Mononuclear cell (primary cell): Measurements from ENCODE around the gene RAMAC. TPM values are rescaled to one million over a fixed set of nuclear protein-coding genes. Genes with fewer than 3 reads are reported as not detected.
"Not testable (repeated sequence)": the region's sequence is repeated elsewhere in the genome, so short reads cannot be mapped to it uniquely, and the experiment has no call there.

Source experiments
- H3K27me3 ChIP-seq: 2 replicates; pipeline ENCODE4 v1.6.0; 2011; ENCODE audit warnings: low read length, control low read depth; ENCODE audit not compliant: insufficient read depth
- H3K4me1 ChIP-seq: 2 replicates; pipeline ENCODE4 v1.5.1; 2011; ENCODE audit warnings: mild to moderate bottlenecking, low read length, control low read depth; ENCODE audit not compliant: insufficient read depth
- H3K4me3 ChIP-seq: 2 replicates; pipeline ENCODE4 v1.5.1; 2011; ENCODE audit warnings: mild to moderate bottlenecking, low read length, moderate library complexity
- H3K9me3 ChIP-seq: 2 replicates; pipeline ENCODE4 v1.5.1; 2011; ENCODE audit warnings: low read depth, mild to moderate bottlenecking, control low read depth, low read length
- total RNA-seq: library from RNA; depleted of rRNA; stranded (reverse); fragments of >200 nt; gene quantifications from one replicate; pipeline ENCODE4 v1.2.3, GENCODE V29; 2012

The RAMAC gene
- total RNA-seq, 1 donor = 38.1 TPM

GRCh38 chr15:83016906-83017305 is 30.9 kb downstream of the RAMAC start:
- H3K4me3 ChIP-seq = no peak overlapping the region
- H3K9me3 ChIP-seq = no peaks in the 10 kb centered on the region
- H3K27me3 ChIP-seq = no peaks in the 10 kb centered on the region
- H3K4me1 ChIP-seq = peaks cover 11% of the 10 kb centered on the region

- H3K4me1 ChIP-seq = no peaks in the 10 kb centered on the region
- no peaks in the 10 kb centered on the region for H3K27me3 ChIP-seq
- no peaks in the 10 kb centered on the region for H3K9me3 ChIP-seq
- H3K4me3 ChIP-seq = no peak overlapping the region
Measured at GRCh38 chr15:83018436-83018835, 32.4 kb downstream of the RAMAC start.

DNA sequence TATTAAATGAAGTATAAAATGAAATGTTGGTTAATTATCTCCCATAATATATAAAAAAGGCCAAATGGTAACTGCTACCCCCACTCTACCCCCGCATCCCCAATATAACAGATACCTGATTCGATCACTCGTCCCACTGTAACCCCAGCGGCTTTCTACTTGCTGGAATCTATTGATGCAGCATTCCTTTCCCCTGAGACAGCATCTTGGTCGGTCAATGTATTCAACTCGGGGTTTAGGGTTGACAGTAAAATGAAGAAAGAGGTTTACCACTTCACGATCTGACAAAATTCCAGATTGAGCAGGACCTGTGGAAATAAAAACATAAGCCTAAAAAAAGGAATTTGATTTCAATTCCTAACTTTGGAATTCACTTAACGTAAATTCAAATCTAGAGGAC is 44.0 kb downstream of the RAMAC start:
- Histone ChIP-seq H3K9me3 (no peaks in the 10 kb centered on the region), H3K4me3 (no peak overlapping the region), H3K27me3 (no peaks in the 10 kb centered on the region), H3K4me1 (no peaks in the 10 kb centered on the region)

DNA sequence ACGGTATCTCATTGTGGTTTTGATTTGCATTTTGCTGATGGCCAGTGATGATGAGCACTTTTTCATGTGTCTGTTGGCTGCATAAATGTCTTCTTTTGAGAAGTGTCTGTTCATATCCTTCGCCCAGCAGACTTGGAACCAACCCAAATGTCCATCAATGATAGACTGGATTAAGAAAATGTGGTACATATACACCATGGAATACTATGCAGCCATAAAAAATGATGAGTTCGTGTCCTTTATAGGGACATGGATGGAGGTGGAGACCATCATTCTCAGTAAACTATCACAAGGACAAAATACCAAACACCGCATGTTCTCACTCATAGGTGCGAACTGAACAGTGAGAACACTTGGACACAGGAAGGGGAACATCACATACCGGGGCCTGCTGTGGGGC is 45.2 kb downstream of the RAMAC start:
- H3K27me3 ChIP-seq, H3K9me3 ChIP-seq, H3K4me1 ChIP-seq, H3K4me3 ChIP-seq: not testable (repeated sequence)

DNA sequence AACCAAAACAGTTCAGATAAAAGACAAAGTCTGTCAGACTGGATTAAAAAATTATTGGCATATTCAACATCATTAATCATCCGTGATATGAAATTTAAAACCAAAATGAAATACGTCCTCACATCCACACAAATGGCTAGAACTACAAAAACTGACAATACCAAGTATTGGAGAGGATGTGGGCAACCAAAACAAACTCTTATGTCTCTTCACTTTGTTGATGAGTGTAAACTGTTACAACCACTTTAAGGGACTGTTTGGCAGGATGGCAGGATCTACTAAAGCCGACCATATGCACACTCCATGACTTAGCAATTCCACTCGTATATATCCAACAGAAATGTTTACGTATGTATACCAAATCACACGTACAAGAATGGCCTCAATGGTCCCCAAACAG is 50.2 kb downstream of the RAMAC start:
- Histone ChIP-seq H3K9me3 (no peaks in the 10 kb centered on the region), H3K4me3 (no peak overlapping the region), H3K4me1 (no peaks in the 10 kb centered on the region), H3K27me3 (no peaks in the 10 kb centered on the region)

DNA sequence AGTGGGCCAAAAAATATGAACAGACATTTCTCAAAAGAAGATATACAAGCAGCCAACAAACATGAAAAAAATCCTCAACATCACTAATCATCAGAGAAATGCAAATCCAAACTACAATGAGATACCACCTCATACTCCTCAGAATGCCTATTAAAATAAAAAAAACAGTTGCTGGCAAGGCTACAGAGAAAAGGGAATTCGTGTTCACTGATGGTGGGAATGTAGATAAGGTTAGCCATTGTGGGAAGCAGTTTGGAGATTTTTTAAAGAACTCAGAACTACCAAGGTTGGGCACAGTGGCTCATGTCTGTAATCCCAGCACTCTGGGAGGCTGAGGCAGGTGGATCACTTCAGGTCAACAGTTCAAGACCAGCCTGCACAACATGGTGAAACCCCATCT is 53.2 kb downstream of the RAMAC start:
- H3K27me3 ChIP-seq = no peaks in the 10 kb centered on the region
- no peak overlapping the region for H3K4me3 ChIP-seq
- no peaks in the 10 kb centered on the region for H3K9me3 ChIP-seq
- no peaks in the 10 kb centered on the region for H3K4me1 ChIP-seq

Other genes starting within 250 kb of the RAMAC start
- under 0.01 TPM for gene FSD2, start 180.1 kb upstream of the RAMAC start, total RNA-seq
- 73.6 TPM for gene WHAMM, start 176.6 kb upstream of the RAMAC start, total RNA-seq
- gene HOMER2, start 33.5 kb upstream of the RAMAC start, total RNA-seq = 3.7 TPM
- 14.2 TPM for gene C15orf40, start 25.4 kb downstream of the RAMAC start, total RNA-seq
- gene BTBD1, start 81.0 kb downstream of the RAMAC start, total RNA-seq = 77.3 TPM
- 5.6 TPM for gene TM6SF1, start 121.4 kb downstream of the RAMAC start, total RNA-seq
- 6.5 TPM for gene HDGFL3, start 221.6 kb downstream of the RAMAC start, total RNA-seq